Lower leg skin (tissue), 3 donors: ENCODE data around the gene PPIP5K2.

ENCODE experiments used
- CTCF ChIP-seq, 3 donors: fragments of 450-650 bp; IDR thresholded peaks; one replicate each; pipeline ENCODE4 v1.5.1; 2016; ENCODE audit warnings: antibody characterized with exemption in 3 of 3, mild to moderate bottlenecking in 3 of 3, moderate library complexity in 2 of 3
- POLR2A ChIP-seq, 2 donors: fragments of 450-650 bp; IDR thresholded peaks; one replicate each; pipeline ENCODE4 v1.6.1; 2016 to 2017; ENCODE audit warnings: antibody characterized with exemption in 2 of 2, mild to moderate bottlenecking in 1 of 2, moderate library complexity in 1 of 2

DNA sequence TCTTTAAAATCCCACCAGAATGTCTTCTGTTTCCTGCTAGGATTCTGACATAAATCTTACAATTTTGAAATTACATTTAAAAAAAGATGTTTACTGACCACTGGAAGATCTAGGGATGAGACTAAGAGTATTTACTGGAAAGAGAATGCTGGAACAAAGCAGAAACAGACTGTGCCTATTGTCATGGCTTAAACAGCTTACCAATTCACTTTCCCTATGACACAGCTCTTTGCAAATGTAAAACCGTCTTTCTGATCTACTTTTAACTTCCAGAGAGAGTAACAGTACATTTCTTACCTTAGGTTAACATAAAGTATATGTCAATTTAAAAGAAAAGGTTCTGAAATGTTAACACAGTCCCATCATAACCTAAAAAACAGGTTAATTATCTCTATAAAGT is 10.8 kb upstream of the PPIP5K2 start:
- TF ChIP-seq POLR2A (IDR thresholded peaks at IDR 0.05): no peak
- no peak for TF ChIP-seq CTCF (IDR thresholded peaks at IDR 0.05)
